Neural cell (in vitro differentiated cells): ENCODE measurements around the gene DAPK2.

Experiments
- EP300 ChIP-seq: fragments of 450-650 bp; conservative IDR thresholded peaks from 2 replicates; pipeline ENCODE4 v1.6.1; 2014; ENCODE audit warnings: antibody characterized with exemption, mild to moderate bottlenecking, moderate library complexity; ENCODE audit not compliant: poor library complexity, severe bottlenecking
- EZH2 ChIP-seq: fragments of 200-600, 300-800 bp; shearing (Covaris generic), sonication (generic); IDR thresholded peaks from 2 replicates; pipeline ENCODE4 v1.6.1; 2014; ENCODE audit warnings: antibody characterized with exemption, low read length, borderline replicate concordance, mild to moderate bottlenecking; ENCODE audit not compliant: insufficient read depth, poor library complexity, severe bottlenecking
- POLR2AphosphoS5 ChIP-seq: IDR thresholded peaks from 2 replicates; pipeline ENCODE4 v1.6.1; 2012
- RAD21 ChIP-seq: fragments of 450-650 bp; conservative IDR thresholded peaks from 2 replicates; pipeline ENCODE4 v1.6.1; 2014; ENCODE audit warnings: antibody characterized with exemption, mild to moderate bottlenecking, moderate library complexity
- SMC3 ChIP-seq: fragments of 450-650 bp; conservative IDR thresholded peaks from 2 replicates; pipeline ENCODE4 v1.6.1; 2014; ENCODE audit warnings: antibody characterized with exemption, mild to moderate bottlenecking, moderate library complexity; ENCODE audit not compliant: poor library complexity
- TF ChIP-seq, protein P1 (sequence below): fragments of 450-650 bp; IDR thresholded peaks from 2 replicates; pipeline ENCODE4 v1.5.1; 2014; ENCODE audit warnings: antibody characterized with exemption, mild to moderate bottlenecking, moderate library complexity; ENCODE audit not compliant: poor library complexity, severe bottlenecking
- TF ChIP-seq, protein P2 (sequence below): IDR thresholded peaks from 2 replicates; pipeline ENCODE4 v1.6.1; 2012; ENCODE audit warnings: borderline replicate concordance

DNA sequence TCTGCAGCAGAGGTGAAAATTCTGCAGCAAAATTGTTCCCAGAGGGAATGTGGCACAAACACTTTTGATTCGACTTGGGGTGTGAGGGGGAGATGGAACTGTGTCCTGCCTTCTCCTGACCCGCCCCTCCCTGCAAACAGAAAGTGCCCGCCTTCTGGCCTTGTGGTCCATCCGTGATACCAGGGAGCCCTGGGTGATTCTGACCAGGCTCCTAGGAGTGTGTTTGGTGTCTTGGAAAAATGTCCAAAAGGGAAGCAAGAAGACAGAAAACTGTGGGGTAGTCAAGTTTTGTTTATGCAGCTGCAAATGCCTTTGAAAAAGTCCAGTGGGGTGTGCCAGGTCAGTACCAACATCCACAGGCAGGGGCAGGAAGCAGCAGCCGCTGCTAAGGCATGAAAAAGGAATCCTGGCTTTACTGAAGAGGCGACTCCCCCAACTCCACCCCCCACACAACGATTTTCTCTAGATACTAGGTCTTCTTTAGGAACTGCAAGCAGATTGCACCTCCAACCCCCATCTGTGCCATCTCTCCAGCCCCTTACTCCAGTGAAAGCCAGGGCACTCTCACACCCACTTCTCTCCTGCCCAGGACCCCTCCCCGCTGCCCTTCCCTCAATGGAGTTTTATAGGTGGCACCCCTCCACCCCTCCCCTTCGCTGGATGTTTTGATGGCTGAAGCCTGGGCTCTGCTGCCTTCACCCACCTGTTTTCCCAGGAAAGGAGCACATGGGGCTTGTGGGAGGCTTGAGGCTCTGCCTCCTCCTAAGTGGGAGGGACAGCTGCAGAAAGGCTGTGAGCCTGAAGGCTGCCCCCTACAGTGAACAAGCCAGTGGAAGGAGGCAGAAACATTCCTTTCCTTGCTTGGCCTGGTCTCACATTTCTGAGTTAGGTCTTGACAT is 130.2 kb downstream of the DAPK2 start:
- TF ChIP-seq, protein P1, sequence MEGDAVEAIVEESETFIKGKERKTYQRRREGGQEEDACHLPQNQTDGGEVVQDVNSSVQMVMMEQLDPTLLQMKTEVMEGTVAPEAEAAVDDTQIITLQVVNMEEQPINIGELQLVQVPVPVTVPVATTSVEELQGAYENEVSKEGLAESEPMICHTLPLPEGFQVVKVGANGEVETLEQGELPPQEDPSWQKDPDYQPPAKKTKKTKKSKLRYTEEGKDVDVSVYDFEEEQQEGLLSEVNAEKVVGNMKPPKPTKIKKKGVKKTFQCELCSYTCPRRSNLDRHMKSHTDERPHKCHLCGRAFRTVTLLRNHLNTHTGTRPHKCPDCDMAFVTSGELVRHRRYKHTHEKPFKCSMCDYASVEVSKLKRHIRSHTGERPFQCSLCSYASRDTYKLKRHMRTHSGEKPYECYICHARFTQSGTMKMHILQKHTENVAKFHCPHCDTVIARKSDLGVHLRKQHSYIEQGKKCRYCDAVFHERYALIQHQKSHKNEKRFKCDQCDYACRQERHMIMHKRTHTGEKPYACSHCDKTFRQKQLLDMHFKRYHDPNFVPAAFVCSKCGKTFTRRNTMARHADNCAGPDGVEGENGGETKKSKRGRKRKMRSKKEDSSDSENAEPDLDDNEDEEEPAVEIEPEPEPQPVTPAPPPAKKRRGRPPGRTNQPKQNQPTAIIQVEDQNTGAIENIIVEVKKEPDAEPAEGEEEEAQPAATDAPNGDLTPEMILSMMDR, result peak; percentile 15
- no peak for TF ChIP-seq SMC3
- no peak for TF ChIP-seq EP300
- TF ChIP-seq POLR2AphosphoS5, result no peak
- TF ChIP-seq EZH2, result no peak
- no peak for TF ChIP-seq RAD21
- TF ChIP-seq, protein P2, sequence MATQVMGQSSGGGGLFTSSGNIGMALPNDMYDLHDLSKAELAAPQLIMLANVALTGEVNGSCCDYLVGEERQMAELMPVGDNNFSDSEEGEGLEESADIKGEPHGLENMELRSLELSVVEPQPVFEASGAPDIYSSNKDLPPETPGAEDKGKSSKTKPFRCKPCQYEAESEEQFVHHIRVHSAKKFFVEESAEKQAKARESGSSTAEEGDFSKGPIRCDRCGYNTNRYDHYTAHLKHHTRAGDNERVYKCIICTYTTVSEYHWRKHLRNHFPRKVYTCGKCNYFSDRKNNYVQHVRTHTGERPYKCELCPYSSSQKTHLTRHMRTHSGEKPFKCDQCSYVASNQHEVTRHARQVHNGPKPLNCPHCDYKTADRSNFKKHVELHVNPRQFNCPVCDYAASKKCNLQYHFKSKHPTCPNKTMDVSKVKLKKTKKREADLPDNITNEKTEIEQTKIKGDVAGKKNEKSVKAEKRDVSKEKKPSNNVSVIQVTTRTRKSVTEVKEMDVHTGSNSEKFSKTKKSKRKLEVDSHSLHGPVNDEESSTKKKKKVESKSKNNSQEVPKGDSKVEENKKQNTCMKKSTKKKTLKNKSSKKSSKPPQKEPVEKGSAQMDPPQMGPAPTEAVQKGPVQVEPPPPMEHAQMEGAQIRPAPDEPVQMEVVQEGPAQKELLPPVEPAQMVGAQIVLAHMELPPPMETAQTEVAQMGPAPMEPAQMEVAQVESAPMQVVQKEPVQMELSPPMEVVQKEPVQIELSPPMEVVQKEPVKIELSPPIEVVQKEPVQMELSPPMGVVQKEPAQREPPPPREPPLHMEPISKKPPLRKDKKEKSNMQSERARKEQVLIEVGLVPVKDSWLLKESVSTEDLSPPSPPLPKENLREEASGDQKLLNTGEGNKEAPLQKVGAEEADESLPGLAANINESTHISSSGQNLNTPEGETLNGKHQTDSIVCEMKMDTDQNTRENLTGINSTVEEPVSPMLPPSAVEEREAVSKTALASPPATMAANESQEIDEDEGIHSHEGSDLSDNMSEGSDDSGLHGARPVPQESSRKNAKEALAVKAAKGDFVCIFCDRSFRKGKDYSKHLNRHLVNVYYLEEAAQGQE, result no peak
